ENCODE data around the gene SOX1.

Gene SOX1

GRCh38 chr13:112054616-112055015 is 12.3 kb upstream of the SOX1 start:
- CTCF ChIA-PET, result no interaction called here
- no peak for DNase-seq (ENCODE audit: extremely low spot score)
- TF ChIP-seq CTBP1 (IDR thresholded peaks at IDR 0.05; ENCODE audit: borderline replicate concordance), result no peak
- no peak for TF ChIP-seq SUZ12 (IDR thresholded peaks at IDR 0.05)
- no peak for TF ChIP-seq FOXK2 (IDR thresholded peaks at IDR 0.05)
- TF ChIP-seq FOXM1 (IDR thresholded peaks at IDR 0.05; ENCODE audit: borderline replicate concordance), result no peak
- TF ChIP-seq LEF1 (IDR thresholded peaks at IDR 0.05; ENCODE audit: borderline replicate concordance), result no peak
- TF ChIP-seq FOXA1 (IDR thresholded peaks at IDR 0.05), result no peak
- no peak for TF ChIP-seq L3MBTL2 (conservative IDR thresholded peaks at IDR 0.05)
- TF ChIP-seq, protein P1, sequence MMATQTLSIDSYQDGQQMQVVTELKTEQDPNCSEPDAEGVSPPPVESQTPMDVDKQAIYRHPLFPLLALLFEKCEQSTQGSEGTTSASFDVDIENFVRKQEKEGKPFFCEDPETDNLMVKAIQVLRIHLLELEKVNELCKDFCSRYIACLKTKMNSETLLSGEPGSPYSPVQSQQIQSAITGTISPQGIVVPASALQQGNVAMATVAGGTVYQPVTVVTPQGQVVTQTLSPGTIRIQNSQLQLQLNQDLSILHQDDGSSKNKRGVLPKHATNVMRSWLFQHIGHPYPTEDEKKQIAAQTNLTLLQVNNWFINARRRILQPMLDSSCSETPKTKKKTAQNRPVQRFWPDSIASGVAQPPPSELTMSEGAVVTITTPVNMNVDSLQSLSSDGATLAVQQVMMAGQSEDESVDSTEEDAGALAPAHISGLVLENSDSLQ (IDR thresholded peaks at IDR 0.05), result no peak
- TF ChIP-seq ARNT (IDR thresholded peaks at IDR 0.05), result no peak
- TF ChIP-seq BHLHE40 (IDR thresholded peaks at IDR 0.05; ENCODE audit: borderline replicate concordance), result no peak
- TF ChIP-seq TARDBP (IDR thresholded peaks at IDR 0.05), result no peak
- TF ChIP-seq NFRKB (IDR thresholded peaks at IDR 0.05), result no peak
- no peak for TF ChIP-seq HDGF (IDR thresholded peaks at IDR 0.05; ENCODE audit: borderline replicate concordance)
- TF ChIP-seq ELF4 (IDR thresholded peaks at IDR 0.05), result no peak
- TF ChIP-seq ZNF384 (IDR thresholded peaks at IDR 0.05), result no peak
- TF ChIP-seq SP1 (IDR thresholded peaks at IDR 0.05), result no peak
- POLR2A ChIA-PET, result no interaction called here

DNA sequence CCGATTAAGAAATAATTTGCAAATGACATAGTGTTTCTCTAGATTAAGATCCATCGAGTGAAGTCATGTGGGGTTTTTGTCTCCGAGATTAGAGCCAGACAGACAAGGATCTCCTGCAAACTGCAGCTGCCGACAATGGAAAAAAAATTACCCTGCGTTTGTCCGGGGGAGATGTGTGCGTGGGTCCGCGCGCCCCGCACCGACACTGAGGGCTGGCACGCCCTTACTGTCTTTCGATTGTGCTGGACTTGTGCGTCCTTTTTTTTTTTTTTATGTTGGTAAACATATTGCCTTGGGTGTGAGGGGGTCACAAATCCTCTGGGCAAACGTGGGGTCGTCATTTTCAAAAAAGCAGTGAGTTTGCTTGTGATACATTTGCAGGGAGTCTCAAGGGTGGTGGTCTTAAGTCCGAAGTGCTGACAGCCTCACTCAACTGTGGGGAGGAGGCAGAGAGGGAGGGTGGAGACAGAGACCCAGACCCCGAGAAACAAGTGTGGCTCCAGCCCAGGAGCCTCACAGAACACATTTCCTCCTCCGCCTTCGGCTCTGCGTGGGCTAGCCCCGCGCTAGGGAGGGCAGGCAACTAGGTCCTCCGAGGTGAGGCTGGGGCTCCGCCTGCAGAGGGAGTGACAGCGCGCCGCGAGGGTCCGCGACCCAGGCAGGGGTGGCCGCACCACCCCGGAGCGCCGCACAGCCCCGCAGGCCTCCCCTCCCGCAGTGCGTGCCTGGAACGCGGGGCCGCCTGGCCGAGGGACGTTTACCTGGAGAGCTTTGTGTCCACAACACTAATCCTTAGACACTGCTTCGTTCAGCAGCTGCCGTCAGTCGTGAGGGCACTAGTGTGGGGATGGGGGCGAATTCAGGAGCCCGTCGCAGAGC is 11.7 kb upstream of the SOX1 start:
- CTCF ChIA-PET, result no interaction called here
- no peak for TF ChIP-seq CTBP1 (IDR thresholded peaks at IDR 0.05; ENCODE audit: borderline replicate concordance)
- no peak for TF ChIP-seq FOXA1 (IDR thresholded peaks at IDR 0.05)
- TF ChIP-seq L3MBTL2 (conservative IDR thresholded peaks at IDR 0.05), result no peak
- no peak for TF ChIP-seq LEF1 (IDR thresholded peaks at IDR 0.05; ENCODE audit: borderline replicate concordance)
- TF ChIP-seq ARNT (IDR thresholded peaks at IDR 0.05), result no peak
- POLR2A ChIA-PET, result no interaction called here
- peak; percentile 7 for DNase-seq (ENCODE audit: extremely low spot score)

GRCh38 chr13:112055915-112056269 is 11.1 kb upstream of the SOX1 start:
- POLR2A ChIA-PET, result interaction anchor here (0.6 kb wide), 1 partner anchor 17 kb away, joined by 3 read pairs; no protein-coding TSS in a partner anchor
- CTCF ChIA-PET, result no interaction called here
- TF ChIP-seq NFRKB (IDR thresholded peaks at IDR 0.05) (no peak), HDGF (IDR thresholded peaks at IDR 0.05; ENCODE audit: borderline replicate concordance) (no peak)
- TF ChIP-seq, protein P1 (IDR thresholded peaks at IDR 0.05), result no peak
- DNase-seq (ENCODE audit: extremely low spot score), result no peak

- CTCF ChIA-PET, result no interaction called here
- DNase-seq (ENCODE audit: extremely low spot score), result peak; percentile 21
- TF ChIP-seq, protein P1 (IDR thresholded peaks at IDR 0.05), result no peak
- TF ChIP-seq L3MBTL2 (conservative IDR thresholded peaks at IDR 0.05) (no peak), FOXA1 (IDR thresholded peaks at IDR 0.05) (no peak), BHLHE40 (IDR thresholded peaks at IDR 0.05; ENCODE audit: borderline replicate concordance) (no peak), TARDBP (IDR thresholded peaks at IDR 0.05) (no peak), NFRKB (IDR thresholded peaks at IDR 0.05) (no peak), SUZ12 (IDR thresholded peaks at IDR 0.05) (no peak), FOXM1 (IDR thresholded peaks at IDR 0.05; ENCODE audit: borderline replicate concordance) (no peak), ARNT (IDR thresholded peaks at IDR 0.05) (no peak), LEF1 (IDR thresholded peaks at IDR 0.05; ENCODE audit: borderline replicate concordance) (no peak), ELF4 (IDR thresholded peaks at IDR 0.05) (no peak), CTBP1 (IDR thresholded peaks at IDR 0.05; ENCODE audit: borderline replicate concordance) (no peak), HDGF (IDR thresholded peaks at IDR 0.05; ENCODE audit: borderline replicate concordance) (no peak), SP1 (IDR thresholded peaks at IDR 0.05) (no peak), FOXK2 (IDR thresholded peaks at IDR 0.05) (no peak), ZNF384 (IDR thresholded peaks at IDR 0.05) (no peak)
- POLR2A ChIA-PET, result interaction anchor here (0.6 kb wide), 1 partner anchor 17 kb away, joined by 3 read pairs; no protein-coding TSS in a partner anchor
These were observed 10.6 kb upstream of the SOX1 start for GRCh38 chr13:112056284-112056727.

- DNase-seq (ENCODE audit: extremely low spot score), result peak; percentile 12
- TF ChIP-seq FOXM1 (IDR thresholded peaks at IDR 0.05; ENCODE audit: borderline replicate concordance) (no peak), HDGF (IDR thresholded peaks at IDR 0.05; ENCODE audit: borderline replicate concordance) (no peak)
- ChIA-PET CTCF (no interaction called here), POLR2A (no interaction called here)
These were observed 10.1 kb upstream of the SOX1 start for GRCh38 chr13:112056739-112057438.

- TF ChIP-seq TARDBP (IDR thresholded peaks at IDR 0.05) (no peak), CTBP1 (IDR thresholded peaks at IDR 0.05; ENCODE audit: borderline replicate concordance) (no peak), FOXA1 (IDR thresholded peaks at IDR 0.05) (no peak), ARNT (IDR thresholded peaks at IDR 0.05) (no peak), BHLHE40 (IDR thresholded peaks at IDR 0.05; ENCODE audit: borderline replicate concordance) (no peak), LEF1 (IDR thresholded peaks at IDR 0.05; ENCODE audit: borderline replicate concordance) (no peak), NFRKB (IDR thresholded peaks at IDR 0.05) (no peak), L3MBTL2 (conservative IDR thresholded peaks at IDR 0.05) (no peak), HDGF (IDR thresholded peaks at IDR 0.05; ENCODE audit: borderline replicate concordance) (no peak), ZNF384 (IDR thresholded peaks at IDR 0.05) (no peak), FOXK2 (IDR thresholded peaks at IDR 0.05) (no peak), SP1 (IDR thresholded peaks at IDR 0.05) (no peak)
- TF ChIP-seq, protein P1 (IDR thresholded peaks at IDR 0.05), result no peak
- ChIA-PET POLR2A (no interaction called here), CTCF (no interaction called here)
- no peak for DNase-seq (ENCODE audit: extremely low spot score)
These were observed 9.6 kb upstream of the SOX1 start for GRCh38 chr13:112057439-112057735.

All from HEK293T (cell line).